NCI-H69 (cell line): ENCODE results near the gene SPEN.

Experiments
- DNase-seq: peaks from one replicate; lab custom pipeline; 2025; lab: John Stamatoyannopoulos, UW

Gene SPEN

DNA sequence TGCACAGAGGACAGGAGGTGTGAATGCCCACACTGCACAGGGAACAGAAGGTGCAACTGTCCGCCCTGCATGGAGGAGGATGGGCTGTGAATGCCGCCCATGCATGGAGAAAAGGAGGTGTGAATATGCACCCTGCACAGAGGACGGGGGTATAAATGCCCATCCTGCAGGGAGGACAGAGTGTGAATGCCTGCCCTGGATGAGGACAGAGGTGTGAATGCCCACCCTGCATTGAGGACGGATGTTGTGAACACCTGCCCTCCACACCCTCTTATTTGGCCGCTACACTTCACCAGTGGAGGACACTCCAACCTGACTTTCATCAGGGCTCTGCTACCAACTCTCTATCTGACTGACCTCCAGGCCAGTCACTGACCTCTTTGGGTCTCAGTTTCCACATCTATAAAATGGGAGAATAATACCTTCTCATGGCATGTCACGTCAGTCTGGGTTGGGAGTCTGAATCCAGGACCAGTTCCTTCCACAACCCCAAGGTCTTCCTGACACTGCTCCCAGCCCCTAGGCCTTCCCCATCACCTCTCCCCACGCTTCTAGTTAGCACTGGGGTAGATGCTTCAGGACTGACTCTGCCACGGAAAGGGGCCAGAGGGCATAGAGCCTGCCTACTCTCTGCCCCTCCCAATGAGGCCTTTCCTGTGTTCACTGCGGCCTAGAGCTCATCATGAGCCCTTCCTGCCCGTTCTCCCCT, 100.0 kb downstream of the SPEN start:
- no peak for DNase-seq

DNA sequence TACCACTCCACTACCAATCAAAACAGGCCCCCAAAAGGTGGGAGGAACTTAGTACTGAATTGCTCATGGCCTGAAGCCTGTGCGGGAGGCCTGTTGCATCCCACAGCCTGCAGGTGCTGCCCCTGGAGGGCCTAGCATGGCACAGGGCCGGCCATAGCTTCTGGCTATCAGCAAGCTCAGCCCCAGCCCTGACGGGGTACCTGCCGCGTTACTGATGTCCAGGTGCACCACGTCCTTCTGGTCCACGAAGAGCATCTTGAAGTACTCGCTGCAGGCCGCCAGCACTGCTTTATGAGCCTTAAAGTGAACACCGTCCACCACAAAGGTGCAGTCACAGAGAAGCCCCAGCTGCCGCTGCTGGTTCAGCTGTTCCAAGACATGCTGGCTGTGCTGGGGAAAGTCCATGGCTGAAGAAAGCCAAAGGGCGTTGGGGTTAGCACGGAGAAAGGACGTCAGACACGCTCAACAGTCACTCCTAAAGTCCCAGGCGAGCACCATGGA, 100.6 kb downstream of the SPEN start:
- DNase-seq: no peak

DNA sequence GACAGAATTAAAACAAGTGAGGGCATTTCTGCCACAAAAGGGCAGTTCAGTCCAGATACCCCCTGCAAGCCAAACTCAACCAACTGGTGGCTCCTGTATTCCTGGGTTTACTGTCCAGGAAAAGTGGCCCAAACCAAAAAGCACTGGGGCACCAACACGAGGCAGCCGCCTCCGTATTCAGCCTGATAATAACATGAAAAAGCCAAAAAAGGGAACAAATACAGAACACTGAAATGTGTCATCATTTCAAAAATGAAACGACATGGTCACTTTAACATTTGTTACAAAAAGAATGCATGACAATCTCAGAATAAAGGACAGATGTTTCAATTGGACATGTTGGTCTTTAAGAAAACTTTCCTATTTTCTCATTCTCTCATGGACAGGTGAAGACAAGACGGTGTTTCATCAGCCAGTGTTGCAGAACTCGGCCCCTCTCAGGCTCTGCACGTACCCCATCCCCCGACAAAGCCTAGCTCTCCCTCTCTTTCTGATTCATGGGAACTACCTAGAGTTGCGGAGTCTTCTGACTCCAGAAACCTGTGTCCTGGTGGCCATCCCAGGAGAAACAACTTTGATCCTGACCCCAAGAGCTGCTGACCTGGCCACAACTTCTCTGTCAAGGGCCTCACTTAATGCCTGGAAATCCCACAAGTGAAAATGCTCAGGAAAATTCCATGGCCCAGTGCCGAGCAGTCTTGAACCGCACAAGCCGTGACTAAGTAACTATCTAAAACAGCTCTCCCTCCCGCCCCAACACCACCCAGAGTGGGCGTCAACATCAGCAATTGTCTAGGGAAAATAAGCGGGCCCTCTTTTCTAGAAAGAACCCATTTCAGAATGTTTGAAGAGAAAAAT, 101.3 kb downstream of the SPEN start:
- DNase-seq: no peak

DNA sequence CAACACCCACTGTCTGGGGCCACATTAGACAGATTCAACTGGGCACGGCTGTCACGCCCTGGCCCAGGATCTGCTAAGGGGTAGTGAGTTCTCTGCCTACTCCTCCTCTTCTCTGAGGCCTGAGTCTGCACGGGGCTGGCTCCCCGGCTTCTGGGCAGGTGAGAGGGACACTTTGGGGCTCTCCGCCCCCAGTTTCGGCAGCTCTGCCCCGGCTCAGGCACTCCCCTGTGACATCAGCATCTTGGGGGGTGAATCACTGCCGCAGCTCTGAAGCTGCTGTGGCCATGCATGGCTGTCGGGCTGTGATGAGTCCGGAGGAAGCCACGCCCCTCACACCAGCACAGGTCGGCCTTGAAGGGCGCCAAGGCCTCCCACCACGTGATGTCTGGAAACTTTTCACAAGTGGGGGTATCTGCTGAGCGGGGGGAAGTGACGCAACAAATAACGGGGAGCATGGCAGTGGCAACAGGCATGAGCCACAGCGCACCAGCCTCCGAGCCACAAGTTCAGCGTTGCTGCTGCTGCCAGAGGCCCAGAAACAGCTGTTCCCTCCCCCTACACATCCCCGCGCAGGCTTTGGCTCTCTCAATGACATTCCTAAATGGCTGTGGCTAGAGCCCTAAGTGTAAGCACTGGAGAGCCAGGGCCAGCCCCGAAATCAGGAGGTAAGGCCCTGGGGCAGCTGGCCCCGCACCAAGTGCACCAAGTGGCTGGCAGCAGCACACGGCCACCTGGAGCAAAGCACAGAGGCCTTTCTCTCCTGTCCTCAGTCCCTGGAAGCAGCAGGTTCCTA, 102.1 kb downstream of the SPEN start:
- DNase-seq: no peak

DNA sequence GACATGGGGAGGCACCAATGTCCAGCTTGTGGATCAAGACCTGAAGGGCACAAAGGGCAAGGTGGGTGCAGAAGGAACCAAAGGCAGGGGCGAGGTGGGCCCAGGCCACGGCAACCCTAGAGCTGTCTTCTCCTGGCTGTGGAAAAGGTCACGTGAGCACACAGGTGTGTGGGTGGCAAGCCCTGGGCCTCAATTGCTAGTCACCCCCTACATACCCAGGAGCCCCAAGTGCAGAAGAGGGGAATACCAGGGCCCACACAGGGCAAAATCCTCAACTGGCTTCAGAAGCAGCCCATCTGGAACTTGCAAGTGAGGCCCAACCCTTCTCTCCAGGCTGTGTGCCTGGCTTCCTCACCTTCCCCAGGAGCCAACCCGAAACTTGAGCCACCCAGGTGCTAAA, 102.8 kb downstream of the SPEN start:
- no peak for DNase-seq

DNA sequence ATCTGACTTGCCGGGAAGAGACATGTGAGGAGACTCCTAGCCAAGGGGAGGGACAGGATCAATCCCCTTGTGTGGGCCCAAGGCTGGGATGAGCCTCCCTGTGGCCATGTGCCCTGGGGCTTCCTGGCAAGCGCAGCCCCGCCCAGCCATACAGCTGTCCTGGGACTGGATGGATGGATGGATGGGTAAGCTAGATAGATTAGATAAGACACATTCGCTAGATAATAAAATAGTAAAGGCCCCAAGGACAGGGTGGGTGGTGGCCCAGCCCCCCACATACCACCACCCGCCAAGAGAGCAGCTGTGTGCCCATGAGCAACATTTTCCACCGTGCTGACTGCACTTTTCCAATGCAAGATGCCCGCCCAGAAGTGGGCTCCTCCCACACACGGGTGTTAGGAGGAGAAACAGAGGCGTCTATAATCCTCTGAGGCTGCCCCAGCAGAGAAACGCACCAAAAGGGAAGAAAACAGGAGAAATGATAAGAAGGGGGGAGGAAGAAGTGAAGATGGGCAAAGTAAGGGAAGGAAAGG, 103.3 kb downstream of the SPEN start:
- DNase-seq: no peak

DNA sequence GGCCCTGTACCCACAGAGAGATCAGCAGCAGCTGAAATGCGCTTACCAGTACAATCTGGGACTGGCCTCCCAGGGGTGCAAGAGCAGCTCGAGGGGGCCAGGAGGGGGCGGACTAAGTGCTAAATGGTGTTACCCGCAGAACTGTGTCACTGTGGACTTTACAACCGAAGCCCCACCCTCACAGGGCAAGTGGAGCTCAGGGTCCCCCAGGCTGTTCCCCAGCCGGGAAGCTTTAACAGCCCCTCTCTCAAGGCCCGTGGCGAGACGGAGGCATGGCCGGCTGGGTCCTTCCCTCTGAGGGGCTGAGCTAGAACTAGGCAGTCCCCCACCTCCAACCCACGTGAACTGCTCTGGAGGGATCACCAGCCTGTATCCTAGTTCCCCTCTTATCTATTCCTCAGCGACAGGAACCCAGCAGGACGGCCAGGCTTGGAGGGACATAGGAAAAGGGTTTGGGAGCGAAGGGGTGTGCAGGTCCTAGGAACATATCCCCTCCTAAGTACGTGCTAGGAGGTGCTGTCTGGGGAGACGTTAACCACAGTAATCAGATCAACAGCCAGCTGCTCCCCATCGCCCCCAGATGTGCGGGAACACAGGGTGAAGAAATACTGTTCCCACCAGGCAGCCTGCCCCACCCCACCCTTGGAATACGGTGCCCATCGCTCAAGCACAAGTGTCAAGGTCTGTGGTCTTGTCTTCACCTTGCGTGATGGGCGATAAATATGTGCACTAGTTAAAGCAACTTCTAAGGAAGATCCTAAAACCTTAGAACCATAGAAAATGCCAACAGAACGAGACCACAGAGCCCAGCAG, 104.0 kb downstream of the SPEN start:
- no peak for DNase-seq

DNA sequence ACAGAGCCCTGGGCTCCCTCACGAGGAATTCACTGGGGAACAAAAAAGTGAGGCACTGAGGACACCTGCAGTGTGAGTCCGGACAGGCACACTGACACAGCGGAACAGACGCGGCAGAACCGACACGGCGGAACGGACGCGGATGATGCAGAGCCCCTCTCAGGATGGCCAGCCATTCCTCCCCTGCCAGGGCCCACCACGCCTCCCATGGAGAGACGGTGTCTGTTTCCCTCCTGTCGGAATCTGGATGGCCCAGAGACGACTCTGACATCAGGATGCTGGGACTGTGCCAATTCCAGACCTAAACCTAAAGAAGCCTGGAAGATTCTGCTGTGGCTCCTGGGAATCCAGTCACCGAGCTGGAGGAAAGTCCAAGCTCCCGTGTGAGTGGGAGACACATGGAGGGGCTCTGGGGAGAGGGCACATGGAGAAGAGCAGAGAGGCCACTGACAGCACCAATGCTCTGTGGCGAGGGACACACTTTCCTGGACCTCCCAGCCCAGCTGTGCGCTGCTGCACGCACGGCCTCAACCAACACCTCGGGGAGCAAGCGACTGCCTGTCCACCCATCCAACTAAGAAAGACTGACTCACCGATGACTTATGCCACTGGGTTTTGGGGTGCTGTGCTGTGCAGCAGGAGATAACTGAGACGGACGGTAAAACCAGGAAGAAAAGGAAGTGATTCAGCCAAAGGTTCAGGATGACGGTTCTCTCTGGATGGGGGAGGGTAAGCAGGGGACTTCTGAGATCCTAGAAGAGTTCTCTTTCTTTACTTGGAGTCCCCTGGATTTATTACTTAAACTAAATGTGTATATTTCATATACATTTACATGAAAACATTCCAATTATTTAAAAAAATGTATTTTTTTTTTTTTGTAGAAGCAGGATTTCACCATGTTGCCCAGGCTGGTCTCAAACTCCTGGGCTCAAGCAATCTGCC, 105.1 kb downstream of the SPEN start:
- DNase-seq: no peak

DNA sequence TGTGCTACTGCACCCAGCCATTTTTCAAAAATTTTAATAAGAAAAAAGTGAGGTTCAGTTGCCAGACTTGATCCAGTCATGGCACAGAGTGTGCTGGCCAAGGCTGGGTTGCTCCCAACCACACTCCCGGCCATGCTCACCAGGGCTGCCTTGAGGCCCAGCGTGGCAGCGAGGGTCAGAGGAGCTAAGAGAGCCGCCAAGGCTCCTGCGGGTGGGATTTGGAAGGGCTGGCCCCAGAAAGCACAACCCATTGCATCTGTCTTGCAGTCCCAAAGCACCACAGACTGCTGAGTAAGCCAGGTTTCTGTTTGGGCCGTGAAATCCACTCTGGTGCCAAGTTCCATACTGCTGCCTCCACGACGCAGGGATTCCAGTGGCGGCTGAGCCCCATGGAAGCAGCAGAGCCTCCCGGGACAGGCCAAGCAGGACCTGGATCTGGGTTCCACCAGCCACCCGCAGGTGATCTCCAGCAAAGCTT, 105.8 kb downstream of the SPEN start:
- DNase-seq: no peak

DNA sequence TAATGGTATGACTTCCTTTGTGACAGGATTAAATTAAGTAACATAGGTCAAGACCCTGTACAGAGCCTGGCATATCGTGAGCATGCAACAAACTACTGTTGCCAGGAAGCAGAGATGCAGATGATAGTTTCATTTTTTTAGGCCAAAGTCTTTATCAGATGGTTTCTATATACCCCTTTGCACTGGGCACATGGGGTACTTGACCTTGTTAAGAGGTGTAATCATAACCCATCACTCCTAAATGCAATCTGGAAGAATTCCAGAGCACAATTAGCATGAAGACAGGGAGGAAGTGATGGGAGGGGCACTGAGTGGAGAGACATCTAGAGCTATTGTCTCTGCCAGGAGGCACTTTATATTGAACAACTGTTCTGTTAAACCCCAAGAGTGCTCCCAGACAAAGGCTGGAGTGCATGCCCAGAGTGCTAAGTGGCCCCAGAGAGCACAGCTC, 106.3 kb downstream of the SPEN start:
- peak; percentile 97 for DNase-seq

DNA sequence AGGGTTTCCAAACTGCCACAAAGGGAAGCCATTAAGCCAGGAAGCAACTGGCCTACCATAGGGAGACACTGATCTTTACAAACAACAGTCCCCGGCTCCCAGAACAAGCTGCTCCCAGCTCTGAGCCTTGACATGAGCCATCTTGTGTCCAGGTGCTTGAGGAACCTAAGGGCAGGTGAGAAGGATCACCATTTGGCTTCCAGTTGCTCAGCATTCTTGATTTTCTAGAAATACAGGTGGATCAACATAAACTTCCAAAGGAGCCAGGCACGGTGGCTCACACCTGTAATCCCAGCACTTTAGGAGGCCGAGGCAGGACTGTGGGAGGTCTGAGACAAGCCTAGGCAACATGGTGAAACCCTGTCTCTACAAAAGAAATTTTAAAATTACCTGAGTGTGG, 106.8 kb downstream of the SPEN start:
- DNase-seq: no peak

DNA sequence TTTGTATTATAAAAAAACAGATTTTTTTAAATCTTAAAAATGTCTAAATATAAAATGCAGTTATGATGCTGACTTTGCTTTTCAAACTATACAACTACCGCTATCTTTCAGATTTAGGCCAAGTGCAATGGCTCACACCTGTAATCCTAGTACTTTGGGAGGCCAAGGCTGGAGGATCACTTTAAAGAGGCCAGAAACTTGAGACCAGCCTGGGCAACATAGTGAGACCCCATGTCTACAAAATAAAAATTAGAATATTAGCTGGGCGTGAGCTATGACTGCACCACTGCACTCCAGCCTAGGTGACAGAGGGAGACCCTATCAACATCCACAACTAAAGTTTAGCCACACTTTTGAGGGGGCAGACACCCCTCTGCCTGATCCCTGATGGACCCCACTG, 108.0 kb downstream of the SPEN start:
- DNase-seq: no peak

DNA sequence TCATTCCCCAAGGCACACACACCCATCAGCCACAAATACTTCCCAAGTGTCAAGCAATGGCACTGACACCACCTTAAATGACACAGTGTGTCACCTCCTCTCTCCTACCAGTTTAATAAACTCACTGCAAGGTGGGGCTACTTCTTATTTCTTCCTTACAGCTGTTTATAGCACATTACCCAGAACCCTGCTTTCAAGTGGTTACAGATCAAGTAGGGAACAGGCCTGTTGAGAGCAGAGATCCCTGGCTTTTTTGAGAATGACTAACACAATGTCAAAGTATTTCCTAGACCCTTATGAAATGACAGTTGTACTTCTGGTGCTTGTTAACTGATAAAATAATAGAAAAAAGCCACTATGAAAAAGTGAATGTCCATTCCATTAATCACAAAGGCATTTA, 108.6 kb downstream of the SPEN start:
- DNase-seq: no peak

DNA sequence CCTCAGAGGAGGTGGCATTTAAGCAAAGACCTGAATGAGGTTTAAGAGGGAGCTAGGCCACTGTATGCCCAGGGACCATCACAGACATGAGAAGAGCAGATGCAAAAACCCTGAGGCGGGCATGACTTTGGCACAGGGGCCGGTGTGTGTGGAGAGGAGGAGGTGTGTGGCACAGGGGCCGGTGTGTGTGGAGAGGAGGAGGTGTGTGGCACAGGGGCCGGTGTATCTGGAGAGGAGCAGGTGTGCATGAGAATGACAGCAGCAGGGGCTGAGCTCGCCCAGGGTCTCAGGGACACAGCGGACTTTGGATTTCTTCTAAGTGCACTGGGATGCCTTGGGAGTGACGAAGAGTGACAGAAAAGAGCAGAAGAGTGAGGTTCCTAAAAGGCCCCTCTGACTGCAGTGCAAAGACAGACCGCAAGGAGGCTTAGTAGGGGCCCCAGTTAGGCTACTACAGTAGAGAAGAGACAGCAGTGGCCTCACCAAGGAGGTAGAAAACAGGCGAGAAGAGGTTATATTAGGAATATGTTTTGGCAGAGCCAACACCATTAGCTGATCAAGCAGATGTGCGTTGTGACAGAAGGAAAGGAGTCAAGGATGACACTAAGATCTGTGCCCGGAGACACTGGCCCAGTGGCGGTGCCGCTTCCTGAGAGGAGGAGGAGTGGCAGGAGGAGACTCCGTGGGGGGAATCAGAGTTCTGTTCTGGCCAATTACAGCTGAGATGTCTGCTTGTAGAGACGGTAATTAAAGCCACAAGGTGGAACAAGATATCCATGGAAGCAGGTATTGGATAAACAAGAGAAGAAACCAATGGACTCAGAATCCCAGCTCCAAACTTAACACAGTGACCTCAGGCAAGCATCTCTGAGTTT, 110.0 kb downstream of the SPEN start:
- DNase-seq: peak; percentile 17

DNA sequence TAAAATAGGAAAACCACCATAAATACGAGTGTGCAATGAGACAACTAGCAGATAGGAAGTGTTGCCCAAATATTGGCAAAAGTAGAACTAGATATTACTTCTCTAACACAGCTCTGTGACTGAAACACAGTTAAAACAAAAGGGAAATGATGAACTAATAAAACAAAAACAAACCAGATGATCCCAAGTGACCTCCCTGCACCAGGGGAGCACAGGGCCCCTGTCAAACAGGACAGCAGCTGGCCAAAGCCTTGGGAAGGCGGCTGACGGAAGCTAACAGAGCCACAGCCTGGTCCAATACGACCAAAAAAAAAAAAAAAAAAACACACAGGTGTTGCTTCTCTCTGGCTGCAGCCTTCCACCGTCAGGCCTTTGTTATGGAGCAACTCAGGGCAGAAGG, 110.6 kb downstream of the SPEN start:
- no peak for DNase-seq

DNA sequence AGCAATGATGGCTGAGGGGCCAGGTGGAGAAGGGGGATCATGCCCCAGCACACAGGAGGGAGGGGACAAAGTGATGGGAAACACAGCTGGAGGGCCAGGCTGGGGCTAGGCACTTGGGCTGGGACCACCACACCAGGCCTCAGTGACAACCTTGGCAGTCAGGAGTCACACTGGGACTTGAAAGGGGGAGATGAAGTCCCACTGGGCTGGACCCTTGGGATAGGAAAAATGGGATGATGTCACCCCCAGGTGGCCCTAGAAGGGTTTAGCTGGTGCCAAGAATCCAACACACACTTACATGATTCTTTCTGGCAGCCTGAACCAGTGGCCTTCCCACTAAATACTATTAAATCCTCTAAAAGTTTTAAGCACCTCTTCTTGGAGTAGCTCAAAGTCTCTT, 111.3 kb downstream of the SPEN start:
- DNase-seq: no peak

DNA sequence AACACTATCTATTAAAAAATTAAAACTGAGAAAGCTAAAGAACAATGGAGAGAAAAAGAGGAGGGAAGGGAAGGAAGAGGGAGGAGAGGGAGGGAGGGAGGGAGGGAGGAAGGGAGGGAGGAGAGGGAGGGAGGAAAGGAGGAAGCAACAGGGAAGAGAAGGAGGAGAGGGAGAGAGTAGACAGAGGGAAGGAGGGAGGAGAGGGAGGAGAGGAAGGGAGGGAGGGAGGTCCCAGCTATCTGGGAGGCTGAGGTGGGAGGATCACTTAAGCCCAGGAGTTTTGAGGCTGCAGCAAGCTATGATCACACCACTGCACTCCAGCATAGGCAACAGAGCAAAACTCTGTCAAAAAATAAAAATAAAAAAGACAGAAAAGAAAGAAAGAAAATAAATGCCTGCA, 111.9 kb downstream of the SPEN start:
- peak; percentile 4 for DNase-seq

DNA sequence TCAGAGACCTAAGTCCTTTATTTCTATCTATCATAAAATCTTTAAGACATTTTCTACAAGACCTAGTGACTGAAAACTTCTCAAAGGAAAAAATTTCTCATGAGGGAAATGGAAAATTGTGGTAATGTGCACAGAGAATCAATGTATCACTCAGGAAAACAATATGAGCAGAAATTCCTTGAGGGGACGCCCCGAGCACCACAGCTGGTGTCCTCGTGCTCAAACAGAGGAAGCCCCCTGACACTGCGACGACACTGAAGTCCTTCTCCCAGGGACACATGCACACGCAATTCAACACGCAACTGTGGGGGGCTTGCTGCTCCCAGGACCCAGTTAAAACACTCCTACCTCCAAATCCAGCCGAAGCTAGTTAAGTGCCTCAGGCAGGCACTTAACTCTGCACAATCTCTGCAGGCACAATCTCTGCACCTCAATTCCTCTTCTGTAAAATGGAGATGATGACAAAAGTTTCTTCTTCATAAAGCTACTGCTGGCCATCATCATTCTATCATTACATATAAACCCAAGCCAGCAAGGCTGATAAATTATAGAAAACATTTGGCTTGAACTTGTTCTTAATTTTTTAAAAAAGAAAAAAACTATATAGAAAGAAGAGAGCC, 112.4 kb downstream of the SPEN start:
- DNase-seq: no peak

DNA sequence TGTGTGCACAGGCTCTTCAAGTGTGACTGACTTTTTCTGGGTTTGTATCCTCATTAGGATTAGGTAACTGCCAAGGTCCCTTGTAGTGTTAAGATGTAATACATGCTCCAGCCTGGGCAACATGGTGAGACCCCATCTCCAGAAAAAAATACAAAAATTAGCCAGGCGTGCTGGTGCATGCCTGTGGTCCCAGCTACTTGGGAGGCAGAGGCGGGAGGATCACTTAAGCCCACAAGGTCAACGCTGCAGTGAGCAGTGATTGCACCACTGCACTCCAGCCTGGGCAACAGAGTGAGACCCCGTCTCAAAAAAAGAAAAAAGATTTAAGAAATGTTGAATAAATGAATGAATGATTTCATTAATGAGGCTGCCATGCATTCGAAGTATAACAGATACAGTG, 113.3 kb downstream of the SPEN start:
- no peak for DNase-seq
